Liver (tissue), 3 donors: ENCODE results near the gene HOXA5.

Experiments
- CTCF ChIP-seq: fragments of 150-350 bp; IDR thresholded peaks from 2 replicates; pipeline ENCODE4 v1.5.1; 2017; ENCODE audit warnings: improper control_type of control experiment, low read depth, low read length; ENCODE audit not compliant: missing input control
- RAD21 ChIP-seq, 2 donors: IDR thresholded peaks; 2 replicates each; pipeline ENCODE4 v1.6.1; 2016; ENCODE audit warnings: antibody characterized with exemption in 2 of 2, mild to moderate bottlenecking in 2 of 2
- SP1 ChIP-seq: IDR thresholded peaks from 2 replicates; pipeline ENCODE4 v1.6.1; 2018; ENCODE audit warnings: antibody characterized with exemption, mild to moderate bottlenecking
- donor health status: healthy.
- donor health status: healthy.

DNA sequence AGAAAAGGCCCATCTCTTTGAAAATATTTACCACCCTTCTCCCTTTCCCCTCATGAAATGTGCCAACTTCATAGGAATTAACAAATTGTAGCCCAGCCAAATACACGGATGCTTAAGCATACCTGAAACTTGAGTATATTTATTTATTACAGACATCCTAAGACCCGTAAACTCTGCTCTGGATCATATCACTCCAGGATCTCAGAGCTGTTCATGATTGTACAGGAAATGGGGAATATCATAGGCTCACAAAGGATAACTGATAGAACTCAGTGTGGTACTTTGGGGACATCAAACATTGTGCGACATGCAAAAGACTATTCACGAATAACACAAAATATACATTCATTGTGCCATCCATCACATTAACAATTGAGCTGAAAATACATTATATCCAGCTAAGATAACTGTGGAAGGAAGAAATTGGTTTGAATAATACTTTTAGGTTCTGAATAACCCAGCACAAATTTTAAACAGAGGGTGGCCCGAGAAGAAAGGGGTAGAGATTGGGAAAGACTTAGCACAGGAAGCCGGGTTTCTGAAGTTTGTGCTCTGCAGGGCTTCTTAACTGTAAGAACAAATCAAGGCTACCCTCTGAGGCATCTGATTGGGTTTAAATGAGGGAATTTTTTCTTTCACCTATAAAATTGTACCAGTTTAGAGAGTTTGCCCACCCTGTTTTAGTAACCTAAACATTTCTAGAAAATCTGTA, 50.1 kb downstream of the HOXA5 start:
- no peak for TF ChIP-seq CTCF
- no peak for TF ChIP-seq RAD21 (IDR thresholded peaks at IDR 0.05)
- no peak for TF ChIP-seq SP1
